ENCODE measurements around the gene RIPOR2.

The RIPOR2 gene

DNA sequence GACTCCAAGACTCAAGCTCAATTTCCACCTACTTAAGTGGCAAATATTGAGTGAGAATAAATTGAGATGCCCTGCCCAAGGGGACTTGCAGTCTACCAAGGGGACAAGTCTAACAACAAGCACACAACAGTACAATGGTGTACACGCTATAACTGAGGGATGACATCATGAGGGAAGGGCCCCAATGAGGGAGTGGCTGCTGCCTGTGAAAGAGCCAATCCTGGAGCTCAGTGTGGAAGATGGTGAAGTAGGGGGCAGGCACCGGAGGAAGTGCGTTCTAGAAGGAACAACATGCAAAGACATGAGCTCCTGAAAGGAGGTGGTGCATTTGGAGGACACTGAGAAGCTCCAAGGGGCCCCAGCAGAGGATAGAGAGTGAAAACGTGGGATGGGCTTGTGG is 90.2 kb downstream of the RIPOR2 start:
- ATAC-seq (no peak), DNase-seq (no peak)

DNA sequence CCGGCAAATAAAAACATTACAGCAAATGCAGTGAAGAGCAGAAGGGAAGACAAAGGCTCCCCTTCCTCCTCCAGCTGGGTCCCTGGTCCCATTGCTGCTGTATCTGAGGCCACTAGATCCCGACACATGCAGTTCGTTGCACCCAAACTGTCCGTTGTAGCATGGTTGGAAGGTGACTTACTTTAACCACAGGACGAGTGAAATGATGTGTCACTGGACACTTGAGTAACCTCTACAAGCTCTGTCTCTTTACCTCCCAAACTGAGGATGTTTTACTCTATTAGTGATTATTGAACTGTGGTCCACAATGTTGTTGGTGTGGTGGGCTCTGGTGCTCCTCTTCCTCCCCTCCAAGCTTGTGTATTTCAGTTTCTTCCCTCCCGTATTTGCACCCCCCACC is 90.9 kb downstream of the RIPOR2 start:
- DNase-seq: no peak
- no peak for ATAC-seq

- no peak for ATAC-seq
- DNase-seq: no peak
These were observed 91.7 kb downstream of the RIPOR2 start for GRCh38 chr6:24844061-24844460.

DNA sequence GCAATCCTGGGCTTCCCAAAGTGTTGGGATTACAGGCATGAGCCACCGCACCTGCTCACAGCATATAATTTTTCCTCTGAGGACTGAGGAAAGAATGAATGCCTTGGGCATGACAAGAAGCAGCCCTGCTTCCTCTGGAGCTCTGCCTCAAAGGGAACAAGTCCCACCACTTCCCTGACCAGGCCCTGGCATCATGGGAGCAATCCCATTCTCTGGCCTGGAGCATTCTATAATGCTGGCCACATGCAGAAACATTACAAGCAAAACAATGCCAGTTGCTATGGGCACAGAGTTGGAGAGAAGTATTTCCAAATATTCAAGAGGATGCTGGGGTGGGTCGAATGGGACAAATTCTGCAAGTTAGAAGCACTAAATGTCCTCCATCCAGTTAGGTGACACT is 95.6 kb downstream of the RIPOR2 start:
- DNase-seq: no peak
- no peak for ATAC-seq

- DNase-seq: no peak
- ATAC-seq: no peak
These were observed 96.8 kb downstream of the RIPOR2 start for GRCh38 chr6:24838994-24839393.

GRCh38 chr6:24838081-24838480 is 97.7 kb downstream of the RIPOR2 start:
- no peak for ATAC-seq
- no peak for DNase-seq

GRCh38 chr6:24836109-24836508 is 99.7 kb downstream of the RIPOR2 start:
- DNase-seq (no peak), ATAC-seq (no peak)

- no peak for DNase-seq
- no peak for ATAC-seq
These were observed 101.9 kb downstream of the RIPOR2 start for GRCh38 chr6:24833711-24834386.

DNA sequence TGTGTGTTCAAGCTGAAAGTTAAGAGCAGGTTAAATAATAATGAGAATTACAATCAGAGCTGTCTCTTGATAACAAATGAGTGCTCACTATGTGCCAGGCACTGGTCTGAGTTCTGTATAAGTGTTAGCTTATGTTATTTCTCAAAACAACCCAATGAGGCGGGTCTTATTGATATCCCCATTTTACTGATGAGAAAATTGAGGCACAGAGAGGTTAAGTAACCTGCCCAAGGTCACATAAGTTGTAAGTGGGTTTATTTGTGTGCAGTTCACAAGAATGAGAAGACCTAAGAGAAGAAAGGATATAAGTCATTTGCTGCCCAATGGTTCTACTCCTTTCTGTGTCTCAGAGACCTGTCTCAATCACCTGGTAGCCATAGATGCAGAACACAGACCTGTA is 103.0 kb downstream of the RIPOR2 start:
- no peak for DNase-seq
- ATAC-seq: no peak

DNA sequence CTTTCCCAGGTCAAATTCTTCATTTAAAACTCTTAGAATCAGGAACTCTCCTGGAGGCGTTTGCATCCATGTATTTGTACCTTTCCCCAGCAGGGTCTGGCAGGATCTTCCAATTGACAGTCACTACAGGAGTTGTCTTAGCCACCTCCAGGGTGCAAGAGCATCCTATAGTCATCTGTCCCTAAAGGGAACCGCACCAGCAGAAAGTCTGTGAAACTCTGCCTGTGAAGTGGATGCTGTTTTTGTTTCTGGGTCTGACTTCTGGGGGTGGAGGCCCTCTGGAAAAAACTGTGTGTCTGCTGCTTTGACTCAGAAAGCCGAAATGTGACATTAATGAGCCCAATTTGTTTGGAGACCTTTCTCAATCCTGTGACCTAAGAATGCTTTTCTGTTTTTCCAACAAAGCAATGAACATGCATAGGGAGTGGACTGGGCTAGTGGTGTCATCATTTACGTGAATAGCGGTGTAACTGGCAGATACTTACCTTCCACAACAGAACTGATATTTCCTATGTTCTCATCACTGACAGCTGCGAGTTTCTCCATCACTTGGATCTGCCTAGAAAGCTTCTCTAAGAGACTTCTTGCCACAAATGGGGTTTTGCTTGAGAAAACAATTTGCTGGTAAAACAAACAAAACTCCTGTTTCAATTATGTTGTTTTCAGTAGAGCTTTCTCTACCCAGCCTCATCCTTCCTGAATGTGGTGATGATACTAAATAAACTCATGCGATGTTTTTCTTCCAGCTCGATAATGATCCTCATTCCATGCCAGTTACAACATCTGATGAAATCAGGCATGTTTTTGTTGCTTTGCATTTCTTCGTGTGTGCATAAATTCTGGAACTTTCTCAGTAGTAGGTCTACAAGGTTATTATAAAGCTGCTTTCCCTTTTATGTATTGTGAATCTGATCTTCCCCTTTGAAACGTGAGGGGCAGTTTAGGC is 103.7 kb downstream of the RIPOR2 start:
- ATAC-seq: peak; percentile 65
- DNase-seq: no peak

- ATAC-seq (no peak), DNase-seq (no peak)
These were observed 106.1 kb downstream of the RIPOR2 start for GRCh38 chr6:24829657-24830056.

DNA sequence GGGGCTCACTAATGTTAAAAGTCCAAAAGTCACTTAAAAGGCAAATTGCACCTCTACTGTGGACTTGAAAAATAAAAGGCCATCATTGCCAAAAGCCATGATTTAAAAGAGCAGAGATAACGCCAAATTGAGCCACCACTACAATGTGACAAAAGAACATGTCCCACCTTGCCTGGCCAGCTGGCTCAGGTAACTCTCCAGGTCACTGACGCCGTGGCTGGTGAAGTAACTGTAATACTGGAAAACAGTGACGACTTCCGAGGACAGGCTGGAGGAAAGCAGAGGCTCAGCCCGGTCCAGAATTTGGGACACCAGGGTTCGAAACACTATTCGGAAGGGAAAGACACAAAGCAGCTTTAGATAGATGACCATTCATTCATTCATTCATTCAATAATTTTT is 107.8 kb downstream of the RIPOR2 start:
- ATAC-seq: no peak
- DNase-seq: no peak

- ATAC-seq: no peak
- DNase-seq: no peak
These were observed 108.6 kb downstream of the RIPOR2 start for GRCh38 chr6:24827162-24827561.

DNA sequence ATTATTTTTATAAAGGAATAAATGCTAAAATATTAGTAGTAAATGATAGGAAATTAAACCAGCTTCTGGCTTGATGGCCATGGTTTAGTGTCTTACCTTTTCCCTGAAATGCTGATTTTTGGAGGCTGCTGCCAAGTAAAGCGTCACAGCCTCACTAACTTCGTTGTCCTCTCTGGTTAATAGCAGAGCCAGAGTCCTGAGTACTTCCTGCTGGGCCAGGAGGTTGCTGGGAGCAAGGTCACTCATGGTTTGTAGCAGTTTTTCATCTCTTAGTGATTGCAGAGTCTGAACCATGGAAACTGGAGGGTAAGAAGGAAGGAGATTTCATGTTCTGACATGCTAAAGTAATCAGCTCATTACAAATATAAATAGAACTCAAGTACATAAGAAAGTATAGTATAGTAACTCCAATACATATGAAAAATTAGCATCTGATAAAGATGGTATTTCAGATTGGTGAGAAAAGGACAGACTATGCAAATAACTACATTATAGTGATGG is 110.6 kb downstream of the RIPOR2 start:
- no peak for DNase-seq
- ATAC-seq: no peak

- DNase-seq: no peak
- ATAC-seq: no peak
These were observed 111.4 kb downstream of the RIPOR2 start for GRCh38 chr6:24824142-24824938.

GRCh38 chr6:24823185-24823584 is 112.6 kb downstream of the RIPOR2 start:
- DNase-seq (no peak), ATAC-seq (no peak)

- DNase-seq: no peak
- no peak for ATAC-seq
These were observed 113.1 kb downstream of the RIPOR2 start for GRCh38 chr6:24822696-24823095.

DNA sequence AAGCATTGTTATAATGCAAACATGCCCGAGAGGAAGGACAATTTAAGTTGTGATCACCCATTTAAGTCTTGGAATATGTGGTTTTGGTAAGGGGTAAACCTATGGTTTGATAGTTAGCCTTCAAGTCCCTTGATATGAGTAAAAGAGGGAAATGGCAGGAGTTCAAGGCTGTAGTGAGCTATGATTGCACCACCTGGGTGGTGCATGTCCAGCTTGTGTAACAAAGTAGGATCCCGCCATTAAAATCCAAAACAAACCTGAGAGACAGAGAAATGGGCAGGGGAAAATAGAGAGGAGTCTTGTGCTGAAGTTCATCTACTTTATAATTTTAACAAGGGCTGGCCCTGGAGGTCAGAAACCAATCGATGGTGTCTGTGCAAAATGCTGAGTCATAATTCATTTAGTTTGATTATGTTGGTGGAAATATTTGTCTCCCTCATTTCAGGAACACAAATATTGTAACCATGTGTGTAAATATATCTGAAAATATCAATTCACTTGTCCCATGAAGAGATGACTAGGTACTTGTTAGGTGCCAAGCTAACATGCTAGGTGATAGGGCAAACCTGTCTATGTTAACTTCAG is 113.8 kb downstream of the RIPOR2 start:
- ATAC-seq: no peak
- DNase-seq: no peak

DNA sequence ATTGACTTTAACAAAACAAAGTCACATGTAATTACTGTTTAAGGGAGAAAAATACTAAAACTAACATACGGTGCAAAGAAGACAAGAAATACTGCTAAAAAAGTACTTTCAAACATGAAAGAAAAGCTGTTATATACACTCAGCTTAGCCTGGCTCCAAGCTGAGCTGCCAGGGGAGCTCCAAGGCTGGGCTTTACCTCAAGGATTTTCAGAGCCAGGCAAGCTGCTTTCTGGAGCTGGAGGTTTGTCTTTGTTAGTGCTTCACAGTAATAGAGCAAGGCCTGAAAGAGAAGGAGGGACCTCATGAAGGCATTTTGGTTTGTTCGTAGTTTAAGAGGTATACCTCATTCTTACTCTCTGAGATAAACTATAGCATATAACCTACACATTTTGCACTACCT is 117.4 kb downstream of the RIPOR2 start:
- no peak for DNase-seq

DNA sequence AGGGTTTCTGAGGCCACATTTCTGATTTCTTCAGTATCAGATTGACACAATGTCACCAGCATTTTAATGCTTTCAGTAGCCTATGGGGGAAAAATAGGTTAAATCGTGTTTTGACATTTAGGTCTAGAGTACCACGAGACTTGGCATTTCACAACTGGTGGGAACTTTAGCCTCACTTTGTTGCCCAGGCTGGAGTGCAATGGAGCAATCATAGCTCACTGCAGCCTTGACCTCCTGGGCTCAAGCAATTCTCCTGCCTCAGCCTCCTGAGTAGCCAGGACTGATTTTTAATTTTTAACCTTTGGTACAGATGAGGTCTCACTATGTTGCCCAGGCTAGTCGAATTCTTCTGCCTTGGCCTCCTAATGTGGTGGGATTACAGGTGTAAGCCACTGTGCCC is 126.0 kb downstream of the RIPOR2 start:
- ATAC-seq (no peak), DNase-seq (no peak)

More for the DNA sequence above, 117.4 kb downstream of the RIPOR2 start:
- no peak for ATAC-seq

DNA sequence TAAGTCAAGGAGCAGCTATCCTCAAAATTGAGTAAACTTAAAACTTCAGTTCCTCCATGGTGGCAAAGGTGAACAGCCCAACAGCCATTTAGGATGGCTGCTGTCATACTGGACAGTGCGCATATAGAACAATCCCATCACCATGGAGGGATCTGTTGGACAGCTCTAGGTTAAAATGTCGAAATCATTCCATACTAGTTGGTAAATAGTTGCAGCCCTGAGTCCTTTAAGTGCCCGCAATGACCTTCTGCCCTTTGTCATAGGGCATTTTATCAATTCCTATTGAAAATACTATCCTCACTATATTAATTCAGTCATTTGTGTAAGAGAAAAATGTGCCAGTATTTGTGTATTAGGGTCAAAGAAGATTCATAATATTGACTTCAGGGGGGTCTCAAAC is 128.2 kb downstream of the RIPOR2 start:
- ATAC-seq: no peak
- DNase-seq: no peak
